ENCODE results near the gene SH3RF2. TPM values are rescaled to one million over a fixed set of nuclear protein-coding genes. Genes with fewer than 3 reads are reported as not detected.

Gene SH3RF2
- total RNA-seq, 2 donors from 2014 or later, result 2.6 to 3.2 TPM

- Histone ChIP-seq H3K36me3 (ENCODE audit: control insufficient read depth, insufficient read depth, low read length) (no peaks in the 10 kb centered on the region), H3K27ac (ENCODE audit: low read depth, low read length) (no peak overlapping the region), H3K4me1 (ENCODE audit: control insufficient read depth, insufficient read depth, low read length) (peaks cover 43% of the 10 kb centered on the region), H3K9ac (ENCODE audit: extremely low read depth, low read length, poor library complexity, severe bottlenecking) (no peak overlapping the region), H3K27me3 (ENCODE audit: control insufficient read depth, insufficient read depth, low read length, poor library complexity, severe bottlenecking) (no peaks in the 10 kb centered on the region), H3K9me3 (ENCODE audit: control insufficient read depth, low read length) (peaks cover 12% of the 10 kb centered on the region), H3K4me3 (ENCODE audit: low read length) (peak overlapping the region; percentile 53)
- Mint-ChIP-seq H3K27ac (peak overlapping the region; percentile 87), H3K4me3 (peak overlapping the region; percentile 23), H3K4me1 (peaks cover 69% of the 10 kb centered on the region), H3K36me3 (ENCODE audit: low read depth) (no peaks in the 10 kb centered on the region), H3K9me3 (peaks cover 7% of the 10 kb centered on the region), H3K27me3 (ENCODE audit: insufficient read depth) (no peaks in the 10 kb centered on the region)
- TF ChIP-seq CTCF (conservative IDR thresholded peaks at IDR 0.05), result no peak
- 77 to 100% methylated on average over 1 to 3 of the region's 3 CpGs for WGBS, 2 experiments (ENCODE audit: insufficient coverage in 1 of 2, insufficient read length in 1 of 2)
- DNase-seq, result no peak
Observed at GRCh38 chr5:145978171-145978570, 41.8 kb downstream of the SH3RF2 start.

- WGBS, 2 experiments (ENCODE audit: insufficient coverage in 1 of 2, insufficient read length in 1 of 2), result 40% methylated on average over 1 of the region's 1 CpG; no CpG with 5 or more reads in 1 of the 2 experiments
- no peaks in the 10 kb centered on the region for H3K36me3 Mint-ChIP-seq (ENCODE audit: low read depth)
- H3K4me1 ChIP-seq (ENCODE audit: control insufficient read depth, insufficient read depth, low read length), result peaks cover 48% of the 10 kb centered on the region
- H3K4me3 Mint-ChIP-seq, result peak overlapping the region; percentile 23
- H3K27me3 ChIP-seq (ENCODE audit: control insufficient read depth, insufficient read depth, low read length, poor library complexity, severe bottlenecking), result no peaks in the 10 kb centered on the region
- no peak overlapping the region for H3K9ac ChIP-seq (ENCODE audit: extremely low read depth, low read length, poor library complexity, severe bottlenecking)
- peak overlapping the region; percentile 53 for H3K4me3 ChIP-seq (ENCODE audit: low read length)
- H3K27ac Mint-ChIP-seq, result peak overlapping the region; percentile 87
- H3K27ac ChIP-seq (ENCODE audit: low read depth, low read length), result no peak overlapping the region
- DNase-seq, result no peak
- peaks cover 73% of the 10 kb centered on the region for H3K4me1 Mint-ChIP-seq
- TF ChIP-seq CTCF (conservative IDR thresholded peaks at IDR 0.05), result no peak
- H3K9me3 ChIP-seq (ENCODE audit: control insufficient read depth, low read length), result peaks cover 9% of the 10 kb centered on the region
- H3K36me3 ChIP-seq (ENCODE audit: control insufficient read depth, insufficient read depth, low read length), result no peaks in the 10 kb centered on the region
- H3K9me3 Mint-ChIP-seq, result peaks cover 3% of the 10 kb centered on the region
- no peaks in the 10 kb centered on the region for H3K27me3 Mint-ChIP-seq (ENCODE audit: insufficient read depth)
Observed at GRCh38 chr5:145978708-145979107, 42.3 kb downstream of the SH3RF2 start.

GRCh38 chr5:145979270-145980223 lies 43.2 kb downstream of the SH3RF2 start:
- peaks cover 48% of the 10 kb centered on the region for H3K4me1 ChIP-seq (ENCODE audit: control insufficient read depth, insufficient read depth, low read length)
- no peaks in the 10 kb centered on the region for H3K9me3 Mint-ChIP-seq
- 71 to 76% methylated on average over 2 to 7 of the region's 7 CpGs for WGBS, 2 experiments (ENCODE audit: insufficient coverage in 1 of 2, insufficient read length in 1 of 2)
- no peaks in the 10 kb centered on the region for H3K27me3 Mint-ChIP-seq (ENCODE audit: insufficient read depth)
- H3K27ac Mint-ChIP-seq, result peak overlapping the region; percentile 87
- no peak overlapping the region for H3K4me3 Mint-ChIP-seq
- H3K36me3 Mint-ChIP-seq (ENCODE audit: low read depth), result no peaks in the 10 kb centered on the region
- no peak overlapping the region for H3K9ac ChIP-seq (ENCODE audit: extremely low read depth, low read length, poor library complexity, severe bottlenecking)
- DNase-seq, result no peak
- TF ChIP-seq CTCF (conservative IDR thresholded peaks at IDR 0.05), result no peak
- H3K4me1 Mint-ChIP-seq, result peaks cover 78% of the 10 kb centered on the region
- H3K9me3 ChIP-seq (ENCODE audit: control insufficient read depth, low read length), result peaks cover under 1% of the 10 kb centered on the region
- no peaks in the 10 kb centered on the region for H3K27me3 ChIP-seq (ENCODE audit: control insufficient read depth, insufficient read depth, low read length, poor library complexity, severe bottlenecking)
- H3K4me3 ChIP-seq (ENCODE audit: low read length), result peak overlapping the region; percentile 53
- H3K27ac ChIP-seq (ENCODE audit: low read depth, low read length), result no peak overlapping the region
- no peaks in the 10 kb centered on the region for H3K36me3 ChIP-seq (ENCODE audit: control insufficient read depth, insufficient read depth, low read length)

Data from endodermal cell (in vitro differentiated cells).